BJ (cell line): ENCODE data around the gene GNAI1. TPM values are rescaled to one million over a fixed set of nuclear protein-coding genes. Genes with fewer than 3 reads are reported as not detected.

Experiments
- CTCF ChIA-PET: fragments of 350-600 bp; formaldehyde crosslinking; extraction: SDS; loops from one replicate; lab custom pipeline; 2021; ENCODE audit warnings: antibody characterized with exemption, inconsistent platforms; lab: Yijun Ruan, JAX
- POLR2A ChIA-PET: fragments of 300-600 bp; sonication (Branson Sonifier 250); formaldehyde crosslinking; extraction: SDS; loops from one replicate; lab custom pipeline; 2021; ENCODE audit warnings: antibody characterized with exemption; lab: Charles Lee
- DNase-seq: peaks from one replicate; pipeline ENCODE4 v3.0.0-alpha.2; 2011; ENCODE audit warnings: low read depth
- H3K27me3 ChIP-seq: 2 replicates; pipeline ENCODE4 v1.6.0; 2011; ENCODE audit warnings: low read length; ENCODE audit not compliant: control insufficient read depth, insufficient read depth
- H3K36me3 ChIP-seq: 2 replicates; pipeline ENCODE4 v1.5.1; 2011; ENCODE audit warnings: low read length; ENCODE audit not compliant: control insufficient read depth, insufficient read depth
- H3K4me3 ChIP-seq: 2 replicates; pipeline ENCODE4 v1.5.1; 2011; ENCODE audit warnings: low read depth, mild to moderate bottlenecking, control low read depth, low read length
- CTCF ChIP-seq: IDR thresholded peaks from 2 replicates; pipeline ENCODE4 v1.5.1; 2011; ENCODE audit warnings: low read depth, mild to moderate bottlenecking, control low read depth, inconsistent platforms, low read length, moderate library complexity; ENCODE audit not compliant: insufficient read depth
- polyA plus RNA-seq: library from polyadenylated mRNA; depleted of rRNA; stranded (reverse); fragments of >200 nt; gene quantifications from 2 replicates; pipeline ENCODE4 v1.2.3, GENCODE V29; 2011

The GNAI1 gene
- polyA plus RNA-seq, 1 experiment: 19.4 TPM

- POLR2A ChIA-PET: no interaction called here
Measured at GRCh38 chr7:80220022-80220634, 85.5 kb downstream of the GNAI1 start.

GRCh38 chr7:80224415-80224814 is 89.8 kb downstream of the GNAI1 start:
- ChIA-PET CTCF (no interaction called here), POLR2A (no interaction called here)
- no peak for DNase-seq
- Histone ChIP-seq H3K27me3 (no peaks in the 10 kb centered on the region), H3K36me3 (no peaks in the 10 kb centered on the region; the same call in 1 of the 2 replicates), H3K4me3 (no peak overlapping the region)
- TF ChIP-seq CTCF: no peak

More at GRCh38 chr7:80220022-80220634, 85.5 kb downstream of the GNAI1 start:
- CTCF ChIA-PET: no interaction called here
- no peaks in the 10 kb centered on the region; the same call in 1 of the 2 replicates for H3K36me3 ChIP-seq
- H3K4me3 ChIP-seq: no peak overlapping the region
- no peaks in the 10 kb centered on the region for H3K27me3 ChIP-seq
- no peak for DNase-seq
- TF ChIP-seq CTCF: no peak

GRCh38 chr7:80225361-80225760 is 90.7 kb downstream of the GNAI1 start:
- TF ChIP-seq CTCF: no peak
- ChIA-PET CTCF (no interaction called here), POLR2A (interaction anchor here (0.6 kb wide), 1 partner anchor 366 kb away, joined by 5 read pairs; no protein-coding TSS in a partner anchor)
- Histone ChIP-seq H3K4me3 (no peak overlapping the region), H3K36me3 (no peaks in the 10 kb centered on the region; the same call in 1 of the 2 replicates), H3K27me3 (no peaks in the 10 kb centered on the region)
- no peak for DNase-seq

- DNase-seq: no peak
- no peak for TF ChIP-seq CTCF
- Histone ChIP-seq H3K27me3 (no peaks in the 10 kb centered on the region), H3K36me3 (no peaks in the 10 kb centered on the region), H3K4me3 (no peak overlapping the region)
- POLR2A ChIA-PET: no interaction called here
- CTCF ChIA-PET: interaction anchor here (0.9 to 1.0 kb wide), 2 partner anchors 9 to 14 kb away, joined by 3 read pairs; no protein-coding TSS in a partner anchor
Measured at GRCh38 chr7:80226629-80227028, 92.0 kb downstream of the GNAI1 start.

GRCh38 chr7:80230327-80230726 is 95.7 kb downstream of the GNAI1 start:
- ChIA-PET CTCF (interaction anchor here (0.7 to 1.0 kb wide), 3 partner anchors 15 to 110 kb away, joined by 3 read pairs; no protein-coding TSS in a partner anchor), POLR2A (no interaction called here)
- H3K27me3 ChIP-seq: no peaks in the 10 kb centered on the region
- H3K36me3 ChIP-seq: no peaks in the 10 kb centered on the region
- no peak for TF ChIP-seq CTCF
- H3K4me3 ChIP-seq: no peak overlapping the region
- DNase-seq: no peak
